Panc1 (cell line): Measurements from ENCODE around the gene GGTLC1. TPM values are rescaled to one million over a fixed set of nuclear protein-coding genes. Genes with fewer than 3 reads are reported as not detected.

Experiments used
- ATAC-seq: fragments of 200-7000 bp; cut with Tn5 transposase; 2 replicates; pipeline ENCODE4 v1.9.1; 2020; ENCODE audit warnings: mild to moderate bottlenecking, moderate library complexity
- BruUV-seq: library from RNA; stranded (reverse); fragments of 400-500 nt; replicated peaks from 2 replicates; lab custom pipeline; 2021; lab: Mats Ljungman, UMichigan
- CTCF ChIA-PET: fragments of 300-600 bp; sonication (Branson Sonifier 250); formaldehyde crosslinking; loops from one replicate; lab custom pipeline; 2022; ENCODE audit warnings: antibody characterized with exemption; lab: Charles Lee
- POLR2A ChIA-PET: fragments of 300-600 bp; sonication (Branson Sonifier 250); formaldehyde crosslinking; loops from one replicate; lab custom pipeline; 2022; ENCODE audit warnings: antibody characterized with exemption; lab: Charles Lee
- DNase-seq: peaks from one replicate; pipeline ENCODE4 v3.0.0-alpha.2; 2010; ENCODE audit warnings: low read depth, low spot score
- H3K27ac ChIP-seq: 2 replicates; pipeline ENCODE4 v1.5.1; 2011; ENCODE audit warnings: mild to moderate bottlenecking, low read length, inconsistent platforms
- H3K27me3 ChIP-seq: fragments of 200-500 bp; sonication (Bioruptor generic); 2 replicates; pipeline ENCODE4 v1.6.0; 2014; ENCODE audit warnings: low read length, inconsistent platforms; ENCODE audit not compliant: control insufficient read depth, insufficient read depth
- H3K36me3 ChIP-seq: fragments of 200-500 bp; sonication (Bioruptor generic); 2 replicates; pipeline ENCODE4 v1.5.1; 2014; ENCODE audit warnings: inconsistent platforms, mild to moderate bottlenecking, low read length, moderate library complexity; ENCODE audit not compliant: control insufficient read depth, insufficient read depth
- H3K4me1 ChIP-seq: 2 replicates; pipeline ENCODE4 v1.5.1; 2011; ENCODE audit warnings: inconsistent platforms, mild to moderate bottlenecking, low read length, moderate library complexity; ENCODE audit not compliant: control insufficient read depth, insufficient read depth
- H3K4me3 ChIP-seq, 2 experiments: 2 replicates each; pipeline ENCODE4 v1.5.1; 2011 to 2012; ENCODE audit warnings: low read depth in 2 of 2, low read length in 2 of 2, mild to moderate bottlenecking in 2 of 2, inconsistent platforms in 1 of 2, moderate library complexity in 1 of 2
- H3K9me3 ChIP-seq: fragments of 200-500 bp; sonication (Bioruptor generic); 2 replicates; pipeline ENCODE4 v1.5.1; 2014; ENCODE audit warnings: low read depth, mild to moderate bottlenecking, inconsistent platforms, low read length, moderate library complexity; ENCODE audit not compliant: control insufficient read depth, insufficient read depth
- CTCF ChIP-seq: fragments of 450-650 bp; IDR thresholded peaks from 2 replicates; pipeline ENCODE4 v1.5.1; 2017; ENCODE audit warnings: mild to moderate bottlenecking
- POLR2AphosphoS5 ChIP-seq: IDR thresholded peaks from 2 replicates; pipeline ENCODE4 v1.6.1; 2012; ENCODE audit warnings: mild to moderate bottlenecking, low read depth, low read length, moderate library complexity
- REST ChIP-seq, 2 experiments: IDR thresholded peaks; 2 replicates each; pipeline ENCODE4 v1.6.1; 2011 to 2012; ENCODE audit warnings: low read depth in 2 of 2, control low read depth in 1 of 2, low read length in 1 of 2, mild to moderate bottlenecking in 1 of 2, moderate library complexity in 1 of 2; ENCODE audit not compliant: insufficient read depth in 1 of 2
- SIN3A ChIP-seq: IDR thresholded peaks from 2 replicates; pipeline ENCODE4 v1.6.1; 2012; ENCODE audit warnings: low read depth, mild to moderate bottlenecking, low read length, moderate library complexity, borderline replicate concordance; ENCODE audit not compliant: insufficient read depth
- TCF7L2 ChIP-seq: IDR thresholded peaks from 2 replicates; pipeline ENCODE4 v1.6.1; 2011; ENCODE audit warnings: mild to moderate bottlenecking, low read depth, low read length, inconsistent platforms
- in situ Hi-C: cut with HindIII; loops from 2 replicates; pipeline ENCODE4 v1.10.0; 2016; ENCODE audit warnings: low sequenced_read_pairs, low pct_unique_long_range_greater_than_20kb
- intact Hi-C: fragments of 100-400 bp; cut with micrococcal nuclease; formaldehyde crosslinking; loops from one replicate; pipeline ENCODE4 v1.10.0; 2022; ENCODE audit not compliant: unreplicated experiment
- total RNA-seq: library from RNA; stranded (reverse); gene quantifications from one replicate; pipeline ENCODE4 v1.2.1, GENCODE V29; 2021; ENCODE audit not compliant: unreplicated experiment

GGTLC1 gene
- total RNA-seq, 1 experiment from 2014 or later = 0.18 TPM

- BruUV-seq = no TSS peak
- DNase-seq (no peak), ATAC-seq (no peak)
- Histone ChIP-seq H3K4me3 (no peak overlapping the region), H3K36me3 (no peaks in the 10 kb centered on the region), H3K4me1 (no peaks in the 10 kb centered on the region), H3K9me3 (no peaks in the 10 kb centered on the region), H3K27me3 (peaks cover 10% of the 10 kb centered on the region; the same call in 1 of the 2 replicates), H3K27ac (no peak overlapping the region)
- TF ChIP-seq REST (IDR thresholded peaks at IDR 0.05; ENCODE audit: insufficient read depth in 1 of 2, low read depth in 2 of 2, low read length in 1 of 2) (no peak), POLR2AphosphoS5 (no peak), CTCF (no peak), TCF7L2 (no peak), SIN3A (no peak)
- intact Hi-C loops = no loop called here
- in situ Hi-C loops = no loop called here
- POLR2A ChIA-PET = interaction anchor here (0.6 kb wide), 1 partner anchor 68 kb away, joined by 3 read pairs; no protein-coding TSS in a partner anchor
- CTCF ChIA-PET = no interaction called here
These were observed 13.3 kb upstream of the GGTLC1 start for GRCh38 chr20:24001712-24002405.

- no peaks in the 10 kb centered on the region for H3K36me3 ChIP-seq
- intact Hi-C loops = loop anchor here (5.0 kb wide), 2 partner anchors 107 to 332 kb away; no protein-coding TSS in a partner anchor
- H3K27ac ChIP-seq = no peak overlapping the region
- in situ Hi-C loops = no loop called here
- DNase-seq (no peak), ATAC-seq (no peak)
- no peak overlapping the region for H3K4me3 ChIP-seq
- TF ChIP-seq SIN3A = no peak
- no peak for TF ChIP-seq REST (IDR thresholded peaks at IDR 0.05; ENCODE audit: insufficient read depth in 1 of 2, low read depth in 2 of 2, low read length in 1 of 2)
- TF ChIP-seq TCF7L2 = no peak
- no peak for TF ChIP-seq CTCF
- TF ChIP-seq POLR2AphosphoS5 = no peak
- BruUV-seq = no TSS peak
- H3K9me3 ChIP-seq = no peaks in the 10 kb centered on the region
- POLR2A ChIA-PET = no interaction called here
- peaks cover 4% of the 10 kb centered on the region; the same call in 1 of the 2 replicates for H3K27me3 ChIP-seq
- CTCF ChIA-PET = no interaction called here
- no peaks in the 10 kb centered on the region for H3K4me1 ChIP-seq
These were observed 10.3 kb upstream of the GGTLC1 start for GRCh38 chr20:23998844-23999243.
